ENCODE data around the gene PRKCB.

PRKCB gene

GRCh38 chr16:24140730-24141129 is 304.9 kb downstream of the PRKCB start:
- TF ChIP-seq, protein P1, sequence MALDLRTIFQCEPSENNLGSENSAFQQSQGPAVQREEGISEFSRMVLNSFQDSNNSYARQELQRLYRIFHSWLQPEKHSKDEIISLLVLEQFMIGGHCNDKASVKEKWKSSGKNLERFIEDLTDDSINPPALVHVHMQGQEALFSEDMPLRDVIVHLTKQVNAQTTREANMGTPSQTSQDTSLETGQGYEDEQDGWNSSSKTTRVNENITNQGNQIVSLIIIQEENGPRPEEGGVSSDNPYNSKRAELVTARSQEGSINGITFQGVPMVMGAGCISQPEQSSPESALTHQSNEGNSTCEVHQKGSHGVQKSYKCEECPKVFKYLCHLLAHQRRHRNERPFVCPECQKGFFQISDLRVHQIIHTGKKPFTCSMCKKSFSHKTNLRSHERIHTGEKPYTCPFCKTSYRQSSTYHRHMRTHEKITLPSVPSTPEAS (tag by site-specific recombination; IDR thresholded peaks at IDR 0.05) = no peak
- no peak for TF ChIP-seq BCL11A (tag by site-specific recombination; IDR thresholded peaks at IDR 0.05; ENCODE audit: low read depth)
- no peak for TF ChIP-seq ZNF548 (tag by site-specific recombination; IDR thresholded peaks at IDR 0.05)
- TF ChIP-seq ZNF394 (tag by site-specific recombination; IDR thresholded peaks at IDR 0.05; ENCODE audit: borderline replicate concordance) = no peak
- no peak for TF ChIP-seq ZNF169 (tag by site-specific recombination; IDR thresholded peaks at IDR 0.05)
- no peak for TF ChIP-seq ZNF223 (tag by site-specific recombination; IDR thresholded peaks at IDR 0.05)
- TF ChIP-seq ZNF660 (tag by site-specific recombination; IDR thresholded peaks at IDR 0.05) = no peak
- TF ChIP-seq ZNF785 (tag by site-specific recombination; IDR thresholded peaks at IDR 0.05) = no peak
- TF ChIP-seq ZNF521 (tag by site-specific recombination; IDR thresholded peaks at IDR 0.05) = no peak
- TF ChIP-seq ZNF248 (tag by site-specific recombination; IDR thresholded peaks at IDR 0.05) = no peak
- no peak for TF ChIP-seq ZNF596 (tag by site-specific recombination; IDR thresholded peaks at IDR 0.05)
- TF ChIP-seq ZNF211 (tag by site-specific recombination; IDR thresholded peaks at IDR 0.05; ENCODE audit: low read depth) = no peak
- TF ChIP-seq ZNF140 (tag by site-specific recombination; IDR thresholded peaks at IDR 0.05) = no peak
- no peak for TF ChIP-seq ZBTB8A (tag by site-specific recombination; IDR thresholded peaks at IDR 0.05)
- TF ChIP-seq ZNF214 (tag by site-specific recombination; IDR thresholded peaks at IDR 0.05; ENCODE audit: borderline replicate concordance) = no peak
- no peak for TF ChIP-seq ZBTB48 (tag by site-specific recombination; IDR thresholded peaks at IDR 0.05)
- Histone ChIP-seq H3K36me3 (ENCODE audit: control insufficient read depth in 2 of 2, insufficient read depth in 1 of 2, low read length in 2 of 2) (no peaks in the 10 kb centered on the region), H3K4me1 (ENCODE audit: control insufficient read depth, insufficient read depth, low read length) (no peaks in the 10 kb centered on the region), H3K4me3 (ENCODE audit: low read depth, low read length) (no peak overlapping the region), H3K27ac (ENCODE audit: extremely low read depth, low read depth, low read length) (no peak overlapping the region), H3K9me3 (ENCODE audit: control insufficient read depth, insufficient read depth, low read depth, low read length) (no peaks in the 10 kb centered on the region)
- ChIA-PET POLR2A (no interaction called here), CTCF (no interaction called here)

- CTCF ChIA-PET = no interaction called here
- H3K9me3 ChIP-seq (ENCODE audit: control insufficient read depth, insufficient read depth, low read depth, low read length) = no peaks in the 10 kb centered on the region
- TF ChIP-seq, protein P2, sequence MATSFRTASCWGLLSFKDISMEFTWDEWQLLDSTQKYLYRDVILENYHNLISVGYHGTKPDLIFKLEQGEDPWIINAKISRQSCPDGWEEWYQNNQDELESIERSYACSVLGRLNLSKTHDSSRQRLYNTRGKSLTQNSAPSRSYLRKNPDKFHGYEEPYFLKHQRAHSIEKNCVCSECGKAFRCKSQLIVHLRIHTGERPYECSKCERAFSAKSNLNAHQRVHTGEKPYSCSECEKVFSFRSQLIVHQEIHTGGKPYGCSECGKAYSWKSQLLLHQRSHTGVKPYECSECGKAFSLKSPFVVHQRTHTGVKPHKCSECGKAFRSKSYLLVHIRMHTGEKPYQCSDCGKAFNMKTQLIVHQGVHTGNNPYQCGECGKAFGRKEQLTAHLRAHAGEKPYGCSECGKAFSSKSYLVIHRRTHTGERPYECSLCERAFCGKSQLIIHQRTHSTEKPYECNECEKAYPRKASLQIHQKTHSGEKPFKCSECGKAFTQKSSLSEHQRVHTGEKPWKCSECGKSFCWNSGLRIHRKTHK (tag by site-specific recombination; IDR thresholded peaks at IDR 0.05) = no peak
- TF ChIP-seq BCL11B (tag by site-specific recombination; IDR thresholded peaks at IDR 0.05; ENCODE audit: low read depth) (no peak), ZNF785 (tag by site-specific recombination; IDR thresholded peaks at IDR 0.05) (no peak), REST (tag by site-specific recombination; IDR thresholded peaks at IDR 0.05) (no peak), ZNF624 (tag by site-specific recombination; IDR thresholded peaks at IDR 0.05) (no peak), ZNF510 (tag by site-specific recombination; IDR thresholded peaks at IDR 0.05; ENCODE audit: insufficient replicate concordance) (no peak), YY1 (tag by site-specific recombination; IDR thresholded peaks at IDR 0.05) (no peak), SALL2 (tag by site-specific recombination; IDR thresholded peaks at IDR 0.05; ENCODE audit: borderline replicate concordance) (no peak), ZNF302 (tag by site-specific recombination; IDR thresholded peaks at IDR 0.05; ENCODE audit: low read depth) (no peak), ZBTB20 (tag by site-specific recombination; IDR thresholded peaks at IDR 0.05) (no peak), ZNF548 (tag by site-specific recombination; IDR thresholded peaks at IDR 0.05) (no peak), GLI4 (tag by site-specific recombination; IDR thresholded peaks at IDR 0.05) (no peak), ZNF501 (tag by site-specific recombination; IDR thresholded peaks at IDR 0.05) (no peak), ZNF777 (tag by site-specific recombination; IDR thresholded peaks at IDR 0.05; ENCODE audit: borderline replicate concordance) (no peak), FEZF1 (tag by site-specific recombination; IDR thresholded peaks at IDR 0.05) (no peak), MZF1 (tag by site-specific recombination; IDR thresholded peaks at IDR 0.05; ENCODE audit: borderline replicate concordance) (no peak), BCL6B (tag by site-specific recombination; IDR thresholded peaks at IDR 0.05) (no peak)
These were observed 305.7 kb downstream of the PRKCB start for GRCh38 chr16:24141466-24141865.

More at GRCh38 chr16:24141466-24141865, 305.7 kb downstream of the PRKCB start:
- no peak overlapping the region for H3K27ac ChIP-seq (ENCODE audit: extremely low read depth, low read depth, low read length)
- no peaks in the 10 kb centered on the region for H3K4me1 ChIP-seq (ENCODE audit: control insufficient read depth, insufficient read depth, low read length)
- no peak overlapping the region for H3K4me3 ChIP-seq (ENCODE audit: low read depth, low read length)
- H3K36me3 ChIP-seq (ENCODE audit: control insufficient read depth in 2 of 2, insufficient read depth in 1 of 2, low read length in 2 of 2) = no peaks in the 10 kb centered on the region
- POLR2A ChIA-PET = no interaction called here

Data from HEK293 (cell line).